ENCODE results near the gene AASDHPPT. TPM values are rescaled to one million over a fixed set of nuclear protein-coding genes. Genes with fewer than 3 reads are reported as not detected.

Gene AASDHPPT
- total RNA-seq (ENCODE audit: low replicate concordance), result 46.0 and 54.0 TPM in 2 replicates
- long read RNA-seq, transcript AASDHPPT-201 (6 exons, 2,955 nt), result major isoform, 221 of 236 reads
- long read RNA-seq, partial matches to known transcripts, result 5 of 236 reads
- long read RNA-seq, other reads (novel, unspliced or antisense), result 6 of 236 reads

- no peak for DNase-seq (ENCODE audit: extremely low spot score, unreplicated experiment)
- H3K4me1 Mint-ChIP-seq (ENCODE audit: unreplicated experiment), result peaks cover 28% of the 10 kb centered on the region
- no peaks in the 10 kb centered on the region for H3K27me3 Mint-ChIP-seq
- H3K27ac Mint-ChIP-seq, result peak within 1 kb of the TSS; percentile 92
- peak within 1 kb of the TSS; percentile 93 for H3K4me3 Mint-ChIP-seq
- H3K36me3 Mint-ChIP-seq, result peaks cover 27% of the 10 kb centered on the region
- H3K9me3 Mint-ChIP-seq, result no peaks in the 10 kb centered on the region
- no peak for TF ChIP-seq CTCF (conservative IDR thresholded peaks at IDR 0.05)
Measured at GRCh38 chr11:106077609-106078455, at the start of gene AASDHPPT. AASDHPPT (plus strand) TSS chr11:106077662; CDS start chr11:106077711, 49 bp downstream.

GRCh38 chr11:106030609-106031008 is 46.9 kb upstream of the AASDHPPT start:
- H3K4me1 Mint-ChIP-seq (ENCODE audit: unreplicated experiment), result no peaks in the 10 kb centered on the region
- no peaks in the 10 kb centered on the region for H3K27me3 Mint-ChIP-seq
- H3K36me3 Mint-ChIP-seq, result no peaks in the 10 kb centered on the region
- no peak for DNase-seq (ENCODE audit: extremely low spot score, unreplicated experiment)
- no peak overlapping the region for H3K27ac Mint-ChIP-seq
- H3K9me3 Mint-ChIP-seq, result no peaks in the 10 kb centered on the region
- no peak for TF ChIP-seq CTCF (conservative IDR thresholded peaks at IDR 0.05)
- H3K4me3 Mint-ChIP-seq, result no peak overlapping the region

GRCh38 chr11:106031202-106031810 is 46.2 kb upstream of the AASDHPPT start:
- H3K4me3 Mint-ChIP-seq, result no peak overlapping the region
- no peaks in the 10 kb centered on the region for H3K36me3 Mint-ChIP-seq
- TF ChIP-seq CTCF (conservative IDR thresholded peaks at IDR 0.05), result no peak
- no peaks in the 10 kb centered on the region for H3K27me3 Mint-ChIP-seq
- no peaks in the 10 kb centered on the region for H3K9me3 Mint-ChIP-seq
- DNase-seq (ENCODE audit: extremely low spot score, unreplicated experiment), result no peak
- H3K4me1 Mint-ChIP-seq (ENCODE audit: unreplicated experiment), result no peaks in the 10 kb centered on the region
- no peak overlapping the region for H3K27ac Mint-ChIP-seq

GRCh38 chr11:106031936-106032335 is 45.5 kb upstream of the AASDHPPT start:
- Mint-ChIP-seq H3K4me3 (no peak overlapping the region), H3K27ac (no peak overlapping the region), H3K4me1 (ENCODE audit: unreplicated experiment) (no peaks in the 10 kb centered on the region), H3K9me3 (no peaks in the 10 kb centered on the region), H3K27me3 (no peaks in the 10 kb centered on the region), H3K36me3 (no peaks in the 10 kb centered on the region)
- DNase-seq (ENCODE audit: extremely low spot score, unreplicated experiment), result no peak
- TF ChIP-seq CTCF (conservative IDR thresholded peaks at IDR 0.05), result no peak

GRCh38 chr11:106032861-106033260 is 44.6 kb upstream of the AASDHPPT start:
- Mint-ChIP-seq H3K27me3 (no peaks in the 10 kb centered on the region), H3K36me3 (no peaks in the 10 kb centered on the region), H3K9me3 (no peaks in the 10 kb centered on the region), H3K4me3 (no peak overlapping the region), H3K27ac (no peak overlapping the region), H3K4me1 (ENCODE audit: unreplicated experiment) (no peaks in the 10 kb centered on the region)
- DNase-seq (ENCODE audit: extremely low spot score, unreplicated experiment), result no peak
- no peak for TF ChIP-seq CTCF (conservative IDR thresholded peaks at IDR 0.05)
